Esophagus mucosa (tissue), 1 donor: ENCODE measurements around the gene NDUFAF5. TPM values are rescaled to one million over a fixed set of nuclear protein-coding genes. Genes with fewer than 3 reads are reported as not detected.
A peak's percentile ranks its signal among the peaks of the same experiment; 100 is the strongest.

Experiments
- ATAC-seq: fragments of 200-7000 bp; cut with Tn5 transposase; one replicate; pipeline ENCODE4 v1.9.1; 2020
- total RNA-seq: library from RNA; stranded (reverse); gene quantifications from one replicate; pipeline ENCODE4 v1.2.4, GENCODE V29; 2023
- donor health status: DM: yes; HTN: yes; CAD: no.

NDUFAF5 gene
- total RNA-seq, 1 donor from 2014 or later = 17.7 TPM

DNA sequence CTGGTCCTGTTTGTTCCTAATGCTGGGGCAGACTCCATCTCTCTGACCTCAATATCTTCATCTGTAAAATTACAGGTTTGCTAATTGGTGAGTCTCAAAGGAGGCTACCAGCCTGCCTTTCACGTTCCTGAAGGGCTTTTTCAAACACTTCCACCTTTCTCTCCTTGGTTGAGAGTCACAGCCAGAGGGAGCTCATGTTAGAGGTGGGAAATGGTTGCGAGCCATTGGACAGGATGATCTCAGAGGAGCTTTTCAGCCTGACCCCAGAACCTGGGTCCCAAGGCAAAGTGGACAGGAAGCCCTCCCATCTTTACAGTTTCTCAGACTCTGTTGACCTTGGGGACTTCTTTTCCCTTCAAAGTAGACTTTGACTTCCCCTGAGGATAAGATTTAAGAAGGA is 37.6 kb downstream of the NDUFAF5 start:
- no peak for ATAC-seq

DNA sequence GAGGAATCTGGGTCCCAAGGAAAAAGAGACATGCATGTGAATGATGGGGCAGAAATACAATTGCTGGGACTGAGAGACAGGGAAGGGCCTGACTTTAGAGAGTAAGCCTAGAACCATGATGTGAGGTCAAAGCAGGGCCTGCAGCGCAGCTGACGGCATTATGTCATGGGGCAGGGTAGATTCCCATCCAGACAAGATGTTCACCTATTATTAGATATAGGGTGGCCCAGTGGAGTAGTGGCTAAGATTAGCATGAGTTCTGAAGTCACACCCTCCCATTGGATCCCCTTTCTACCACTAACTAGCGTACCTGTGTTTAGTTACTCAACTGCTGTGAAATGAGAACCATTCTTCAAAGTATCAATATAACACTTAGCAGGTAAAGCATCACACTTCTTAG is 39.6 kb downstream of the NDUFAF5 start:
- ATAC-seq = no peak

GRCh38 chr20:13825465-13825864 is 40.6 kb downstream of the NDUFAF5 start:
- ATAC-seq = no peak

DNA sequence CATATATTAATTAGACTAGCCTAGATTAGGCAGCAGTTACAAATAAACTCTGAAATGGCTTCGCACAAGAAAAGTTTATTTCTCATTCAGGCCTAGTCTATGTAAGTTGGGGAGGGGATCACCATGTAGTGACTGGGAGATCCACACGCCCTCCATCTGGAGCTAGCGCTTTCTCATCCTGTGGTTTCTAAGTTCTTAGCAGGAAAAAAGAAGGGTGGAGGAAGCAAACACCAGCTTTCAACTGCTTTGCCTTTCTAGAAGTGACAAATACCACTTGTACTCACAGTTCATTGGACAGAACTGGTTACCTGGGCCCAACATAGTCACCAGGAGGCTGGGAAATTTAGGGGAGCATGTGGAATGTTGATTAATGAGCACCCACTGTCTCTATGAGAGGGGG is 46.6 kb downstream of the NDUFAF5 start:
- ATAC-seq = no peak

DNA sequence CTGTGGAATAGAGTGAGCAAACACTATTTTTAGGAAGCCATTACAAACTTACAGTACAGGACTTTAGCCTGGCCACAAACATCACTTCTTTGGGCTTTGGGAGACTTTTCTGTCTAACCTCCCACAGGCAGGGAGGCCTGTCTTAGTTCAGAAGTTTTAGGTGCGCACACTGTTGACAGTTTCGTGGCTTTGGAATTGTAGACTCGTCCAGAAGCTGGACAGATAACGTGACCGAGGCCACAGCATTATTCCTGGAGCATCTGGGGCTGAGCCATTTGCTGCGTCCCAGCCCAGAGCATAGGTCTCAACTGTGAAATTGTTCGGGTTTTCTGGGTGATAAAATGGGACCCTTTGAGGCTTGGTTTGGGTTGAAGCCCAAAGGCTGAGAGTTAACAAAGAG is 53.8 kb downstream of the NDUFAF5 start:
- no peak for ATAC-seq

DNA sequence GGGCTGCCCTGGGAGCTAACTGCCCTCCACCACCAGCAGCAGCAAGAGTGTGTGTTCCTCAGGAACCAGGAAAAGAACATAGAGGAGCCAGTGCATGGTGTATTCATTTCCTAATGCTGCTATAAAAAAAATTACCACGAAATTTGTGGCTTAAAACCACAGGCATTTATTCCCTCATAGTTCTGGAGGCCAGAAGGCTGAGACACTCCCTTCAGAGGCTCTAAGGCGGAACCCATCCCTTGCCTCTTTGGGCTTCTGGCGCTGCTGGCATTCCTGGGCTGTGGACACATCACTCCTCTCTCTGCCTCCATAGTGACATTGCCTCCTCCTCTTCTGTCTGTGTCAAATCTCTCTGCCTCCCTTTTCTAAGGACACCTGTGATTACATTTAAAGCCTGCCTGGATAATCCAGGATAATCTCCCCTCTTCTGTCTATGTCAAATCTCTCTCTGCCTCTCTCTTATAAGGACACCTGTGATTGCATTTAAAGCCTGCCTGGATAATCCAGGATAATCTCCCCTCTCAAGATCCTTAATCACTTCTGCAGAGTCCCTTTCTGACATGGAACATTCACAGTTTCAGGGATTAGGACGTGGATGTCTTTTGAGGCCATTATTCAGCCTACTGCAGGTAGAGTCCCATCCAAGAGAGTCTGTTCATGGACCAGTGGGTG is 54.7 kb downstream of the NDUFAF5 start:
- no peak for ATAC-seq

DNA sequence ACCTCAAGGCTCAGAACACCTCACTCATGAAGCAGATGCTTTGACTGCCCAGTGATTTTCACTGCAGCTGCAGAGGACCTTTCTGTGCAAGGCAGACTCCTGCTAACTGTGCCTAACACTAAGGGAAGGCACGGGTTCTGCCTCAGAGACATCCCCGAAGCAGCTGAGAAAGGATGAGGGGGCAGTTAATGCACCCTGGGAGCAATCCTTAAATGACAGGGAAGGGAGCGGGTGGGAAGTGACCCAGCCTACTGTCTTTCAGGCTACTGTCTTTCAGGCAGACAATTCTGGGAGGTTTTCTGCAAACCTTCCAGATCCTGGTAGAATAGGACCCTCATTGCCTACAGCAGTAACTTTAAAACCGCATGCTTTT is 55.3 kb downstream of the NDUFAF5 start:
- ATAC-seq = no peak

DNA sequence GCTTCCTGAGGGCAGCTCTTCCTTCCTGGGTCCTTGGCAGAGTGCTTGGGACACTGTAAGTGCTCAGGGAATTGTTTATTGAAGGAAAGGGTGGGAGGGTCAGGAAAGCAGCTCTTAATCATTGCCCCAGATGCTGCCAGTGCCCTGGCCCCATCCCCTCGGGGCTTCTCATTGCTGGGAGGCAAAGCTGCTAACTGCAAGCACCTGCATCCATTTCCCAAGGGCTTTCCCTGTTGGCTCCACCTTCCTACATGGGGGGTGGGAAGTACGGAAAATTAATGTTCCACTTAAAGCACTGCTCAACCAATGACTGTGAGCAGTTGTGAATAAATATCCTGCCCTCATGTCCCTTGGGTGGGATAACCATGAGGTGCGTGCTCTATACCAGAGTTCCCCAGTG is 56.4 kb downstream of the NDUFAF5 start:
- ATAC-seq = no peak

- no peak for ATAC-seq
These were observed 59.5 kb downstream of the NDUFAF5 start for GRCh38 chr20:13844296-13844695.

DNA sequence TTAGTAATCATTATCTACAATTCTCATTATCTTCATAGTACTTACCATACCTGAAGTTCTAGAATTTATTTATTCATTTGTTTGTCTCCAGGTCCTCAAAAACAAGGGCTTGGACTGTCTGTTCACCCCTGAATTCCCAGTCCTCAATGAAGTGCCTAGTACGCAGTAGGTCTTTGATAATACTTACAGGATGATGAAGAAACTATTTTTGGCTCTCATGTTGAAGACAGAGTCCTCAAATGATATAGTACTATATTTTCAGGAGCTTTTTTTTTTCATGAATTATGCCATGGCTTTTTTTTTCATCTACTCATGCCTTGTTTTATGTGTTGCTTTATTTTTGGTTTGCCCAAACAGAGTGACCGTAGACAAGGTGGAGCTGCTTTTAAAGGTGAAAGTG is 66.5 kb downstream of the NDUFAF5 start:
- no peak for ATAC-seq

DNA sequence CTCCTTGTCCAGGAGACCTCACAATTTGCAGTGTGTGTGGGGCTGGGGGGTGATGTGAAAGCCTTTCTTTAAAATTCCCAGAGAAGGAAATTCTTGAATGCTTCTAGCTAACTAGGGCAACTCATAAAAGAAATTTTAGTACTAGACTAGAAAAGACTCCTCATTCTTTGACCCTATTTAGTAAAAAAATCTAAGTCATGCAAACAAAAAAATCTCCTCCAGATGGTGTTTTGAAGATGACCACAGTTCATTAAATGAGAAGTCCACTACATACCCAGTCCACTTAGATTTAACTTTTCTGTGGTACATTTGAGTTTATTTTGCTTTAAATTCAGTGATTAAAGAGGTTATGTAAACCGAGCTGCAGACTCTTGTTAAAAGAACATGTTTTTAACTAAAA is 67.5 kb downstream of the NDUFAF5 start:
- no peak for ATAC-seq

DNA sequence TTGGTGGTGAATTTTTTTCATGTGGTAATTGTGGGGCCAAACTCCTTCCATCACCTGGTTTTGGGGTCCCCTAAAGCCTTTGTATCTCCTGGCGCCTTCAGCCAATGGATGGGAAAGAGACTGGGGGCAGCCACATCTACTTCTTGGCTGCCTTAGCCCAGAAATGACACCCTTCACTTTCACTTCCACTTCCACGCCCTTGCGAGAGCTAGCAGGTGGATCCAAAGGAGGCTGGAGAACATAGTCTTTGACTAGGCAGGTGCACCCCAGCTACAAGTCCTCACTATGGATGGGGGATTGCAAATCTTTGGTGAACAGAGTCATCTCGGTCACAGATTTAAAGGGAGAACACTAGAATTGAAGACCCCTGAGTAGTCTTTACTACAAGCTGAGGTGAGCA is 70.8 kb downstream of the NDUFAF5 start:
- ATAC-seq = no peak

- peak; percentile 44 for ATAC-seq
These were observed 71.5 kb downstream of the NDUFAF5 start for GRCh38 chr20:13856354-13856753.

DNA sequence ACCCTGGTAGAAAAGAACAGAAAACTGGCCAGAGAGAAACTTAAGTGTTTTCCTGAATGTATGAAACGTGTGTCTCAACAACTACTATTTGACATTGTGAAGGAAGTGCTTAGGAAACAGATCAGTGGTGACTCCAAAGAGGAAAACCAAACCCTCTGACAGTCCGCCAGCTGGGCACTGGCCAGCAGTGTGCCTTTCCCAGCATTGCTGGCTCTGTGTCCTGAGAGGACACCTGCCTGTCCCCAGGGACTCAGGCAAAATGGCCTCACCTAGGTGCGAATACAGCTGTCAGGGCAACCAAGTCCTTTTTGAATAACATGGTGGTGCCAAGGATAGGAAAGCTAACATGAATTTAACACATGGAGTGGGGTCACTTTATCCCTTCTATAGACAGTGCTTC is 72.5 kb downstream of the NDUFAF5 start:
- no peak for ATAC-seq

DNA sequence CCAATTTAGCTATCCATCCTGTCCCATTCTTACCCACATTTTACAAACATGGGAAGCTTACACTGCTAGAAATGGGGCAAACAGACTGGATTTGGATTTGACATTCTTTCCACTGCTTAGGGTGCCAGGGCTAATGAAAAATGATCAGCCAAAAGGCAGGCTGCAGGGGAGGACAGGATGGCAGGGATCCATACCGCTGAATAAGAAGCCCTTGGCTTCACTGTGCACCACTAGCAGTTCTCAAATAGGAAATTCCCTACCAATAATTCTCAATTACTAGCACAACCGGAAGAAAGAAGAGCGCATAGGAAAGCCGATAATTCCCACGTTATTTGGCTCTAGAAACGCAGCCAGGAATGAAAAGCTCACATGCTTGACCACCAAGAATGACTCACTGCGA is 73.1 kb downstream of the NDUFAF5 start:
- ATAC-seq = no peak

GRCh38 chr20:13858439-13858838 is 73.6 kb downstream of the NDUFAF5 start:
- ATAC-seq = no peak

DNA sequence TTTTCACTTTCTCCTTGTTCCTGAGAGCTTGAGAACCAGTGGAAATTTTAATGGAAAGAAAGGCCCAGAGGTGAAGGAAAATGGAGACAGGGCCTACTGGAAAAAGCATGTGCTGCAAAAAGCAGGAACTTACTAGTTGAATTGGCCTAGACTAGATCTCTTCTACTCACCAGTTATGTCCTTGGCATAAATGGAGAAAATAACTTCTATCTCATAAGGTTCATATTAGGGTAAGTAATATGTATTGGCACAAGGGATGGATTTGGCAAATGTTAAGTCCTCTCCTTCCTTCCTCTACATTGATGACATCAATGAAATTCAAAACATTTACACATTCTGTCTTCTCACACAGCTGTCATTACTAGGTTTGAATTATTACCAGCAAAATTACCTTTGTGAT is 74.0 kb downstream of the NDUFAF5 start:
- ATAC-seq = no peak

GRCh38 chr20:13862245-13862644 is 77.4 kb downstream of the NDUFAF5 start:
- no peak for ATAC-seq

GRCh38 chr20:13863244-13863643 is 78.4 kb downstream of the NDUFAF5 start:
- ATAC-seq = no peak

- ATAC-seq = no peak
These were observed 80.3 kb downstream of the NDUFAF5 start for GRCh38 chr20:13865156-13865555.

- ATAC-seq = no peak
These were observed 81.0 kb downstream of the NDUFAF5 start for GRCh38 chr20:13865791-13866351.

DNA sequence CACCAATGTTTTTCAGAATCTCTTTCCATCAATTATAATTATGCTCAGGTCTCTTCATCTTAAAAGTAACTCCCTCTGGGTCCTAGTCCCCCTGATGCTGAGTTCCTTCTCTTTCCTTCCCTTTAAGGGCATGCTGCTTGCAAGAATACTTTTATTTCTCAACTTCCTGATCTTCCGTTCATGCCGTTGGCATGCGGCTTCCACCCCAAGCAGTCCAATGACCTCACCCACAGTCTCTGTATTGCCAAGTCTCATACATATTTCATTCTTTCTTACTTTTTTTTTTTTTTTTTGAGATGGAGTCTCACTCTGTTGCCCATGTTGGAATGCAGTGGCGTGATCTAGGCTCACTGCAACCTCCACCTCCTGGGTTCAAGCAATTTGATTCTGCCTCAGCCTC is 83.5 kb downstream of the NDUFAF5 start:
- no peak for ATAC-seq

DNA sequence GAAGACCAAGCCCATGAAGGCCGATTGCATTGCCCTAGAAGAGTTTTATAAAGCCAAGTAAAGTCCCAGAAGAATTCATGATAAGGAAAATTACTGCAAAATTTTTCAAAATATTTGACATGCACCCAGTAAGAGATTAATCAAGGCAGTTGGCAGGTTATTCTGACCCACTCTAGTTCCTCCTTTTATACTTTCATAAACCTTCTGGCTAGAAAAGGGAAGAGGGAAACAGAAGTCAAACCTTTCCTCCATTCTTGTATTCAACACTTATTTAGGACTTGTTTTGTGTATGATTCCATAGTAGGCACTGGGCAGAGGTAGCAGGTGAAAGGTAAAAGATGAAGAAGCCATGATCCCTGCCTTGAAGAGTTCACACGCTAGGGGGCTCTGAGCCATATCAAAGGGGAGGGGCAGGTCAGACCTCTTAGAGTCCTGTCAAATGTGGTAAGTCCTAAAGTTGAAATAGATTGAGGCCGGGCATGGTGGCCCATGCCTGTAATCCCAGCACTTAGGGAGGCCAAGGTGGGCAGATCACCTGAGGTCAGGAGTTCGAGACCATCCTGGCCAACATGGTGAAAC is 85.4 kb downstream of the NDUFAF5 start:
- ATAC-seq = no peak
